Stimulated activated CD4-positive, alpha-beta T cell treated with anti-CD3 and anti-CD28 coated beads, TNF-alpha, amount 100 ng/mL, for 48 hours (primary cell): ENCODE results near the gene RAET1G.
"Not testable (repeated sequence)": the region's sequence is repeated elsewhere in the genome, so short reads cannot be mapped to it uniquely, and the experiment has no call there.

ENCODE experiments used
- DNase-seq, 3 donors: peaks; one replicate each; pipeline ENCODE4 v3.0.0-alpha.2; 2020; ENCODE audit warnings: low read depth in 3 of 3

The RAET1G gene

DNA sequence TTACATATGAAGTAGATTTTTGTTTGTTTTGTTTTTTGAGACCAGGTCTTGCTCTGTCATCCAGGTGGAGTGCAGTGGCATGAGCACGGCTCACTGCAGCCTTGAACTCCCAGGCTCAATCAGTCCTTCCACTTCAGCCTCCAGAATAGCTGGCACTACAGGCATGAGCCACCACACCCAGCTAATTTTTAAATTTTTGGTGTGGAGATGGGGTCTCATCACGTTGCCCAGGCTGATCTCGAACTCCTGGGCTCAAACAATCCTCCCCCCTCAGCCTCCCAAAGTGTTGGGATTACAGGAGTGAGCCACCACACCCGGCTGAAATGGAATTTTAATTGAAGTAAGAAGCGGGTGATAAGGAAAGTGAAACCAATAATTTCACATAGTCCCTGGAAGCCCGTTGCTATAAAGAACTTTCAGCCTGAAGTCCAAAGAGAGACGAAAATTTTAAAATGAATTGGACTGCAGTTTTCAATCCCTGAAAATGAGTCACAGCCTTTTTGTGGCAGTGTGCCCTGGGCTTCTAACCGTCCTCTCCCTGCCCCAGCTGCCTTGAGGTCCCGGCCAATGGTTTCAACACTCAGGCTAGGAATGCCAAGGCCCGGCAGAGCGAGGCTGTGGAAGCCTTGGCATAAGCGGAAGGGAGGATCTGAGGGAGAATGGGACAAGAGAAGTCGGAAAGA lies 25.8 kb downstream of the RAET1G start:
- no peak for DNase-seq

DNA sequence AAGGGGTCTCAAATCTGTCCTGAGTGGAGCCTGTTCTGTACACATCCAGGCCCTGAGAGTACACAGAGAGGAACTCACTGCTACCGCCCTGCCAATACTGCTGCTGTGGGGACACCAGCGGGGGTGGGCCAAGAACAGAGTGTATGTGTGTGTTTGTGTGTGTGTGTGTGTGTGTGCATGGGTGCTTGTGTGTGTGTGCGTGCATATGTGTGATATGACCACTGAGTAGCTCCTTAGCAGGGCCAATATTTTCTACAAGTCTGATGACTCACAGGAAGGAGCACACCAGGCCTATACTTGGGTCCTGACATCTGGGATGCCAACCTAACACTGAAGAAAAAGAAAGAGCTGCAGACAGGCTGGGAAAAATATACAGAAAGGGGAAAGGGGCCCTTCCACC lies 26.4 kb downstream of the RAET1G start:
- DNase-seq: no peak

DNA sequence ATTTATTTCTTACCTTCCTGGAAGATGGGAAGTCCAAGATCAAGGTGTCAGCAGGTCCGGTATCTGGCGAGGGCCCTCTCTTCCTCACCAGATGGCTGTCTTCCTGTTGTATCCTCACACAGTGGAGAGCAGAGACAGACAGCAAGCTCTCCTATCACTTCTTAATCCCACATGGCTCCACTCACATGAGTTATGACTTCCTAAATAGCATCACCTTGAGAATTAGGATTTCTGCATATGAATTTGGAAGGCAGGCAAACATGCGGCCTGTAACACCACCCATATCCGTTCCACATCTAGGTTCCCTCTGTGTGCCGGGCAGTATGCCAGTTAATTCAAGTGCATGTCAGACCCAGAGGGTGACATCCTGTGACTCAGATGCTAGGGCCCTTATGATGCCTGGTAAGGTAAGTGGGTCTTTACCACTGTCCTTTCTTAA lies 27.1 kb downstream of the RAET1G start:
- DNase-seq: peak in 2 of 3 donors; percentile 4 to 11

GRCh38 chr6:149895048-149895590 lies 27.8 kb downstream of the RAET1G start:
- no peak for DNase-seq

GRCh38 chr6:149891864-149892263 lies 31.1 kb downstream of the RAET1G start:
- not testable (repeated sequence) for DNase-seq

- DNase-seq: no peak
These were observed 31.7 kb downstream of the RAET1G start for GRCh38 chr6:149891259-149891658.

GRCh38 chr6:149890629-149891045 lies 32.3 kb downstream of the RAET1G start:
- no peak for DNase-seq

DNA sequence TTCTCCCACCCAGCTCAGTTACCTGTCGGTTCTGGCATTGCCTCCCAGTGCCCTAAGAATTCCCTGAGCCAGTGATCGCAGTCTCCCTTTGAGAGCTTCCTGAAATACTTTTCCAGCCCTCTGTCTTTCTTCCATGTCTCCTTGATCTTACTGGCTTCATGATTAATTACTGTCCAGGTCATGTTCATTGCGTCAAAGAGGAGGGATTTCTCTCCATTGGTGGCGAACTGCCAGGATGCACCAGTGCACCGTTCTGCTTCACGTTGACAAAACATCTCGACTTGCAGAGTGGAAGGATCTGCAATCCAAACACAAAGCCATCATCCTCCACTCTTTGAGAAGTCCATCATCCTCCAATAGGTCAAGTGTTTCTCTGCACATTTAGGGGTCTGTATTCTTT lies 33.6 kb downstream of the RAET1G start:
- no peak for DNase-seq

DNA sequence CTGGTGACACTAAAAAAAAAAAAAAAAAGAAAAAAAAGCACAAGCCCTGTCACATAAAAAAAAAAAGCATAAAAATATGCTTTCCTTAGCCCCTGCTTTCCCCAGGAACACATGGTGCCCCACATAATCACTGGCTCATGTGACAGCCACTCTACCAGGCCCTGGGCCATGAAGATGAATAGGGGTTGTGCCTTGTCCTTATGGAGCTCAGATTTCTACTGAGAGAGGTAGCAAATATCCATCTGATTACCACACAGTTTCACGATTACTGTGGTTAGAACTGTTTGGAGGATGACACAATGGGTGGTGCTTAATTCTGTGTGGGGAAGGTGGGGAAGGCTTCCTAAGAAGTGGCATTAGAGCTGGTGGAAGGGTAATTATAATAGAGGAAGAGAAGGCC lies 34.3 kb downstream of the RAET1G start:
- no peak for DNase-seq

DNA sequence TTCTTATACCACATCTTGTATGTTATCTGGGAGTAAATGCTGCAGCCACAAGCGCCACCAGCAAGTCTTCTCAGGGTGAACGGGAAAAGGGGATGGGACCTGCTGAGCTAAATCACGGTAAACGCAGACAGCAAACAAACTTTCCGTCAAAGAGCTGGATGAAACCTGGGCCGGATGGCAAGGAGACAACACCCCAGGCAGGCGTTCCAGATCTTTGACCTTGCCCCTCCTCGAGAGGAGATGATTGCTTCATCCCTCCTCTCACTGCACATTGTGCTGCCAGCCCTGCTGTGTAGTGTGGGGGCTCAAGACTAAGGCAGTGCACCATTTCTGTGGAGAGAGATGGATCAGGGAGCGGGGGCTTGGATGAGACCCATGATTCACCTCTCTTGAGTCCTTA lies 34.8 kb downstream of the RAET1G start:
- DNase-seq: no peak

GRCh38 chr6:149887343-149887742 lies 35.6 kb downstream of the RAET1G start:
- DNase-seq: no peak

DNA sequence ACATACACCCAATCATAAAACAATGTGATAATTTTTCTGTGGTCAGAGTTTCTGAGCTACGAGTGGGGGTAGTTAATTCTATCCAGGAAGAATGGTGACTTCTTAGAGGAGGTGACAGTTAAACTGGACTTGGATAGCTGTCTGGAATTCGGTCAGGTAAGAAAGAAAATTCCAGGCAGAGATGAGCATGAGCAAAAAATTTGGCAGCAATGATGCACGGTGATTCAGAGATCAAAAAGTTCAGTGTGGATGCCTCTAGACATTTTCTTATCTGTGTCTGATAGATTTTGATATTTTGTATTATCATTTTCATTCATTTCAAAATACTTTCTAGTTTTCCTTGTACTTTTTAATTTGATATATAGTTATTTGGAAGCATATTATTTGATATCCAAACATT lies 37.0 kb downstream of the RAET1G start:
- no peak for DNase-seq

DNA sequence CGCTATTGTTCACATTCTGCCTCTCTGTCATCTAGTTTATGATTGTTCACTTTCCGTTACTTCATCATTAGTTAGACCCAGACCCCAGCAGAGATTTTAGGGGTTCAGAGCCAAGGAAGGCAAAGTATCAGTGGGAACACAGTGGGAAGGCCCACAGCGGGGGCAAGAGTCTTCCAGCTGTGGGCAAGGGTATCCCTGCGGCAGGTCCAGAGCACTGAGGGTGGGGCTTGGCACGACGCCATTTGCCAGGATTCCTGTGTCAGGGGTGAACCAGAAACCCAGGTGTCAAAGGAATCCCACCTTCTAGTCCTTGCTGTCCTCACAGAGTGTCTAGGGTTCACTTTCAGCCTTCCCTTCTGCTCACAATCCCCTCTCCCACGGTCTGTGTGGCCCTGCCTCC lies 38.3 kb downstream of the RAET1G start:
- DNase-seq: no peak

- DNase-seq: no peak
These were observed 38.7 kb downstream of the RAET1G start for GRCh38 chr6:149884215-149884614.

DNA sequence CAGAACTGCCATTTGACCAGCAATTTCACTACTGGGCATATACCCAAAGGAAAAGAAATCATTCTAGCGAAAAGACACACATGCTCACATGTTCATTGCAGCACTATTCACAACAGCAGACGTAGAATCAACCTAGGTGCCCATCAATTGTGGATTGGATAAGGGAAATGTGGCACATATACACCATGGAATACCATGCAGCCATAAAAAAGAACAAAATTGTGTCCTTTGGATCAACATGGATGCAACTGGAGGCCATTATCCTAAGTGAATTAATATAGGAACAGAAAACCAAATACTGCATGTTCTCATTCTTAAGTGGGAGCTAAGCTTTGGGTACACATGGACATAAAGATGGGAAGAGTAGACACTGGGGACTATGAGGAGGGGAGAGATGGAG lies 41.1 kb downstream of the RAET1G start:
- DNase-seq: no peak

GRCh38 chr6:149881066-149881766 lies 41.7 kb downstream of the RAET1G start:
- no peak for DNase-seq

- DNase-seq: no peak
These were observed 45.3 kb downstream of the RAET1G start for GRCh38 chr6:149877659-149878058.

DNA sequence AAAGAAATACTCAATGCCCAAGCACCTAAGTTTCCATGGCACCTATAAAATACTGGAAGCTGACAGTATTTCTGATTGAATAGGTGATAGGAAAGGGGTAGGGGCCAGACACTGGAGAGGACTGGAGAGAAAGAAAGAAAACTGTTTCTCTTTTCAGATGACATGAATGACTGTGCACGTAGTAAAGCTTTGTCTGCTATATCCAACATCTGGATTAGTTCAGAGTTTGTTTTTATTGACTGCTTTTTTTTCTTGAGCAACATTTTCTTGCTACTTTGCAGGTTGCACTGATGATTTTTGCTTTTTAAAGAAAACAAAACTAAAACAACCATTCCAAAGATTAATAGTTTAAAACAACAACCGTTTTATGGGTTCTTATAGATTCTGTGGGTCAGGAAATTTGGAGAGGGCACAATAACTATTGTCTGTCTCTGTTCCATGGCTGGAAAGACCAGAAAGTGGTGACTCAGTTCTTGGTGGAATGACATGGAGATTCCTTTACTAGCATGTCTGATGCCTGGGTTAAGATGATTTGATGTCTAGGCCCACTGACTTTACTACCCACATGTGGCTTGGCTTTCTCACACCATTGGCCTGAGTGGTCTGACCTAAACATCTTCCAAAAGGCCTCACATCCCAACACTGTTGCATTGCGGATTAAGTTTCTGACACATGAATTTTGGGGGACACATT lies 46.5 kb downstream of the RAET1G start:
- DNase-seq: no peak

- DNase-seq: no peak
These were observed 50.7 kb downstream of the RAET1G start for GRCh38 chr6:149872233-149872632.

- no peak for DNase-seq
These were observed 51.7 kb downstream of the RAET1G start for GRCh38 chr6:149871182-149871581.

GRCh38 chr6:149869275-149869892 lies 53.5 kb downstream of the RAET1G start:
- DNase-seq: no peak
